HAP-1 (cell line): ENCODE measurements around the gene HNRNPF.
A peak's percentile ranks its signal among the peaks of the same experiment; 100 is the strongest.

Source experiments
- DNase-seq, 2 experiments: peaks; one replicate each; pipeline ENCODE4 v3.0.0-alpha.2; 2016 to 2020; ENCODE audit warnings: low spot score in 2 of 2
- H3K27me3 ChIP-seq: fragments of 250-450 bp; sonication (Bioruptor Pico); 2 replicates; pipeline ENCODE4 v1.5.1; 2020; ENCODE audit warnings: low read depth, mild to moderate bottlenecking, moderate library complexity
- H3K36me3 ChIP-seq: fragments of 250-450 bp; sonication (Bioruptor Pico); replicated peaks from 2 replicates; pipeline ENCODE4 v1.5.1; 2020; ENCODE audit warnings: mild to moderate bottlenecking
- H3K4me1 ChIP-seq: fragments of 250-450 bp; sonication (Bioruptor Pico); 2 replicates; pipeline ENCODE4 v1.5.1; 2020; ENCODE audit warnings: mild to moderate bottlenecking
- H3K4me3 ChIP-seq: fragments of 250-450 bp; sonication (Bioruptor Pico); 2 replicates; pipeline ENCODE4 v1.5.1; 2020; ENCODE audit warnings: mild to moderate bottlenecking, moderate library complexity
- H3K9me3 ChIP-seq: fragments of 250-450 bp; sonication (Bioruptor Pico); 2 replicates; pipeline ENCODE4 v1.5.1; 2020; ENCODE audit warnings: mild to moderate bottlenecking, moderate library complexity
- in situ Hi-C: fragments of 300-500 bp; cut with MboI; formaldehyde crosslinking; loops from 3 replicates; pipeline ENCODE4 v1.14.3; 2020; ENCODE audit warnings: low sequenced_read_pairs, inconsistent platforms, mixed read lengths

Gene HNRNPF

GRCh38 chr10:43371418-43371817 is 37.6 kb downstream of the HNRNPF start, which contains the start of gene FXYD4:
TSS of gene FXYD4 (plus strand) at chr10:43371636. CDS start at chr10:43373747, 2,111 bp downstream.
- Histone ChIP-seq H3K4me1 (peaks cover 3% of the 10 kb centered on the region; the same call in 1 of the 2 replicates), H3K9me3 (no peaks in the 10 kb centered on the region; the same call in 1 of the 2 replicates), H3K36me3 (no peaks in the 10 kb centered on the region), H3K27me3 (no peaks in the 10 kb centered on the region), H3K4me3 (no peak within 1 kb of the TSS)
- DNase-seq: no peak
- in situ Hi-C loops: no loop called here

GRCh38 chr10:43370671-43371215 is 38.2 kb downstream of the HNRNPF start:
- H3K27me3 ChIP-seq: no peaks in the 10 kb centered on the region
- peaks cover 3% of the 10 kb centered on the region; the same call in 1 of the 2 replicates for H3K4me1 ChIP-seq
- in situ Hi-C loops: no loop called here
- no peak overlapping the region for H3K4me3 ChIP-seq
- DNase-seq: no peak
- H3K9me3 ChIP-seq: no peaks in the 10 kb centered on the region; the same call in 1 of the 2 replicates
- no peaks in the 10 kb centered on the region for H3K36me3 ChIP-seq

- H3K9me3 ChIP-seq: no peaks in the 10 kb centered on the region; the same call in 1 of the 2 replicates
- DNase-seq: no peak
- H3K36me3 ChIP-seq: no peaks in the 10 kb centered on the region
- H3K4me3 ChIP-seq: no peak overlapping the region
- peaks cover 3% of the 10 kb centered on the region; the same call in 1 of the 2 replicates for H3K4me1 ChIP-seq
- H3K27me3 ChIP-seq: no peaks in the 10 kb centered on the region
- in situ Hi-C loops: no loop called here
These were observed 39.1 kb downstream of the HNRNPF start for GRCh38 chr10:43369921-43370320.

DNA sequence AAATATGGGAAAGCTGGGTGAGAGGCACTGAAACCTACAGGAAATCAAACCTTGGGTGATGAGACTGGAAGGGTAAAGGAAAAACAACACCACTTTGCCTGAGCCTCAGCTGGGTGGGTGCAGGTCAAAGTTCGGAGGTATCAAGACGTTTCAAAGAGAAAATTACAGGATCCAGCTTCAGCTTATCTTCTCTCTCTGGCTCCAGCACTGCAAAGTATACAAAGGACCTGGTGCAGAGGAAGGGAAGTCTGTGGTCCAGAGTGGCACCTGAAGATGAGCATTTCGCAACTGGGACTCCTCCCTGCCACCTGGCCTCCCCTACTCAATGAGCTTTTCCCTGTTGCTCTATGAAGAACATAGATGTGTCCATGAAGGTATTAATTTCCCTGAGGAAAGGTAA is 44.0 kb downstream of the HNRNPF start:
- in situ Hi-C loops: no loop called here
- H3K27me3 ChIP-seq: no peaks in the 10 kb centered on the region
- H3K9me3 ChIP-seq: no peaks in the 10 kb centered on the region; the same call in 1 of the 2 replicates
- no peaks in the 10 kb centered on the region for H3K36me3 ChIP-seq
- H3K4me3 ChIP-seq: no peak overlapping the region
- H3K4me1 ChIP-seq: peaks cover 10% of the 10 kb centered on the region
- DNase-seq: no peak

GRCh38 chr10:43362191-43362839 is 46.7 kb downstream of the HNRNPF start:
- H3K4me1 ChIP-seq: peaks cover 10% of the 10 kb centered on the region
- H3K9me3 ChIP-seq: no peaks in the 10 kb centered on the region; the same call in 1 of the 2 replicates
- no peaks in the 10 kb centered on the region for H3K27me3 ChIP-seq
- peak overlapping the region; percentile 52 for H3K4me3 ChIP-seq
- H3K36me3 ChIP-seq: no peaks in the 10 kb centered on the region
- peak; percentile 93 to 99 for DNase-seq
- in situ Hi-C loops: no loop called here

DNA sequence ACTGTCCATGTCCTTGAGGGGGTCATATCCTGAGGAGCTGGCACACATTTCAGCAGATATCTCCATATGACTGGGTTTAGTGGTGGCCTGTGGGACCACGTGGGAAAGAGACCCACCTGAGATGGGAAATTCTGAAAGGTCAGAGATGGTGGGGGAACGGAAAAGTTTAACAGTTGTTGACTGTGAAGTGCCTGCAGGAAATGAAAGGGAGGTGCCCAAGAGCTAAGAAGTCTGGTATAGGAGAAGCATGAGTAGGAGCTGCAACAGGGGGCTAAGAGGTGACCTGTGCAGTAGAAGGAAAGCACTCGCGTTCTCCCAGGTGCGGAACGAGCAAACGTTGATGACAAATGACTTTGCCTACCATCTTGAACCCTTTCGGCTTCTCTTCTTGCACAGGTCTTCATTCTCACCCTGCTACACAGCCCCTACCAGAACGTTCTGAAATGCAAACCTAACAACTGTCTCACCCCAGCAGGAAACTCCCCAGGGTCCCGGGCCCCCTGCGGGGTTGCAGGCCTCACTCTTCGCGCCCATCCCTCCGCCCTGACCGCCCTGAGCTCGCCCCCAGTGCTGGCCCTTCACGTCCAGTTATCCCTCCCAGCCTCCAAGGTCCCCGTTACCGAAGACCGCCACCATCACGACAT is 47.3 kb downstream of the HNRNPF start:
- Histone ChIP-seq H3K9me3 (no peaks in the 10 kb centered on the region), H3K4me1 (peaks cover 10% of the 10 kb centered on the region), H3K27me3 (no peaks in the 10 kb centered on the region), H3K4me3 (peak overlapping the region; percentile 52), H3K36me3 (no peaks in the 10 kb centered on the region)
- no peak for DNase-seq
- in situ Hi-C loops: no loop called here

GRCh38 chr10:43360086-43360485 is 48.9 kb downstream of the HNRNPF start:
- Histone ChIP-seq H3K4me1 (peaks cover 22% of the 10 kb centered on the region), H3K9me3 (no peaks in the 10 kb centered on the region), H3K27me3 (no peaks in the 10 kb centered on the region), H3K4me3 (no peak overlapping the region), H3K36me3 (no peaks in the 10 kb centered on the region)
- DNase-seq: no peak
- in situ Hi-C loops: no loop called here

GRCh38 chr10:43355749-43356371 is 53.1 kb downstream of the HNRNPF start:
- in situ Hi-C loops: no loop called here
- peak in 1 of 2 experiments; percentile 47 for DNase-seq

DNA sequence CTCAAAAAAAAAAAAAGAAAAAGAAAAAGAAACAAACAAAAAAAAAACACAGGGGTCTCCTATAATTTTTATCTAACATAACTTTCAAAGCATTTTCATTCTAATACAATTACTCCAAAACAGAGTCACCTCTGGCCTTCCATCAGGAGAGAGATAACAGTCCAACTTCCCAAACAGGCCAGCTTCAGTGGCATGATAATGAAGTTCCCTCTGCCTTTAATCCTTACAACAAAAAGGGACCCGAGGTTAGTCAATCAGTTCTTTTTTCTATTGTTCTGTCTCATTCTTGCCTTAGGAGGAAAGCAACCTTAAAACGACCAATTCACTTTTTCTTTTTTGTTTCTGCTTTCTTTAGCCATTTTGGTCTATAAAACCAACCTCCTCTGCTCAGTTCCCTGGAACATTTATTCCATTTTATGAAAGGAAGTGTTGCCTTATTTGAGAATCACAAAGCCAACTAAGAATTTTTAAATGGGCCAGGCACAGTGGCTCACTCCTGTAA is 54.1 kb downstream of the HNRNPF start:
- Histone ChIP-seq H3K4me1 (peaks cover 26% of the 10 kb centered on the region), H3K9me3 (no peaks in the 10 kb centered on the region), H3K36me3 (no peaks in the 10 kb centered on the region), H3K4me3 (no peak overlapping the region), H3K27me3 (no peaks in the 10 kb centered on the region)
- peak; percentile 49 to 97 for DNase-seq
- in situ Hi-C loops: no loop called here

More at GRCh38 chr10:43355749-43356371, 53.1 kb downstream of the HNRNPF start:
- no peaks in the 10 kb centered on the region for H3K27me3 ChIP-seq
- peaks cover 26% of the 10 kb centered on the region for H3K4me1 ChIP-seq
- H3K4me3 ChIP-seq: no peak overlapping the region
- H3K36me3 ChIP-seq: no peaks in the 10 kb centered on the region
- H3K9me3 ChIP-seq: no peaks in the 10 kb centered on the region

DNA sequence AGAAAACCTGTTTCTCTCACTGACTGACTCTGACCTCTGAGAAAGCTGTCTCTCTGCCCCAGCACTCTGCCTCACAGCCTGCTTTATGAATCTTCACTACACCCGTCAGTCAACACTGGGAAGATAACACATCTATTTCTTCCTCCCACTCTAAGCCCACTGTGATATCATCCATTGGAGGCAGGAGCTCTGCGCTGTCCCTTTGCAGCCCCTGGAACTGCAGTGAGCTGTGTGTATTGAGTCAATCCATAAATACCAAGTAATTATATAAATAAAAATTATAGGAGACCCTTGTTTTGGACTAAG is 54.7 kb downstream of the HNRNPF start:
- no peaks in the 10 kb centered on the region for H3K9me3 ChIP-seq

GRCh38 chr10:43353495-43354329 is 55.3 kb downstream of the HNRNPF start:
- H3K4me1 ChIP-seq: peaks cover 26% of the 10 kb centered on the region
- in situ Hi-C loops: no loop called here

More for the DNA sequence above, 54.7 kb downstream of the HNRNPF start:
- DNase-seq: no peak
- Histone ChIP-seq H3K36me3 (no peaks in the 10 kb centered on the region), H3K4me3 (no peak overlapping the region), H3K4me1 (peaks cover 26% of the 10 kb centered on the region), H3K27me3 (no peaks in the 10 kb centered on the region)
- in situ Hi-C loops: no loop called here

DNA sequence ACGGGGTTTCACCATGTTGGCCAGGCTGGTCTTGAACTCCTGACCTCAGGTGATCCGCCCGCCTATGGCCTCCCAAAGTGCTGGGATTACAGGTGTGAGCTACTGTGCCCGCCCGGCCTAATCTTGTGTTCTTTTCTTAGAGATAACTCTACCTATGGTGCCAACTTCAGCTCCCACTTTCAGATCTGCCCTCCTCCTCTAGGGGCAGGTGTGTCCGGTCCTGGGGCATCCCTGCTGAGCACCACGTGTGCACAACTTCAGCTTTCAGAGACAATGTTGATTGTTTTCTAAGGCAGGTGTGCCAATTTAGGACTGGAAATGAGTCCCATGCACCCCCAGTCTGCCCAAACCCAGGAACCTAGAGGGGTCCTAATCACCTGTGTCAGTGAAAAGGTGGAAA is 56.0 kb downstream of the HNRNPF start:
- H3K4me1 ChIP-seq: peaks cover 29% of the 10 kb centered on the region
- no peaks in the 10 kb centered on the region for H3K36me3 ChIP-seq
- H3K4me3 ChIP-seq: no peak overlapping the region
- in situ Hi-C loops: no loop called here
- H3K27me3 ChIP-seq: no peaks in the 10 kb centered on the region
- no peaks in the 10 kb centered on the region for H3K9me3 ChIP-seq
- DNase-seq: no peak

More at GRCh38 chr10:43353495-43354329, 55.3 kb downstream of the HNRNPF start:
- no peak overlapping the region for H3K4me3 ChIP-seq
- no peak for DNase-seq
- no peaks in the 10 kb centered on the region for H3K9me3 ChIP-seq
- no peaks in the 10 kb centered on the region for H3K36me3 ChIP-seq
- H3K27me3 ChIP-seq: no peaks in the 10 kb centered on the region

DNA sequence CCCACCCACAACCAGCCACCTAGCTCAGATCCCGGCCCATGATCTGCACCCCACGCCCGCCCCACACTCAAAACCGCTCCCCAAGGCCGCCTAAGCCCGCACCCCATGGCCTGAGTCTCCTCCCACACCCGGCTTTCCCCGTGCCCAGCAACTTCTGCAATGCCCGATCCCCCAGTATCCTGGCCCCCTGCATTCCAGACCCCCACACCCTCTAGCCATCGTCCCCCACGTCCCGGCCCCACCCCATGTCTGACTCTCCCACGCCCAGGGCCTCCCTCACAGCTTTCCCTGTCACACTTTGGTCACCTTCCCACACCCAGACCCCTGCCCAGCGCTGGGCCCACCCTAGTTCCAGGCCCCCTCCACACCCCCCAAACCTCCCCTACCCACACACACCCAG is 57.7 kb downstream of the HNRNPF start:
- in situ Hi-C loops: no loop called here
- DNase-seq: no peak
- no peaks in the 10 kb centered on the region for H3K27me3 ChIP-seq

More for the DNA sequence above, 57.7 kb downstream of the HNRNPF start:
- H3K9me3 ChIP-seq: no peaks in the 10 kb centered on the region
- H3K4me3 ChIP-seq: no peak overlapping the region
- peaks cover 26% of the 10 kb centered on the region for H3K4me1 ChIP-seq
- no peaks in the 10 kb centered on the region for H3K36me3 ChIP-seq
